ENCODE data around the gene SLC35E4. TPM values are rescaled to one million over a fixed set of nuclear protein-coding genes. Genes with fewer than 3 reads are reported as not detected.

The SLC35E4 gene
- total RNA-seq, 4 donors from 2014 or later, result 4.2 to 14.1 (median 9.7) TPM

DNA sequence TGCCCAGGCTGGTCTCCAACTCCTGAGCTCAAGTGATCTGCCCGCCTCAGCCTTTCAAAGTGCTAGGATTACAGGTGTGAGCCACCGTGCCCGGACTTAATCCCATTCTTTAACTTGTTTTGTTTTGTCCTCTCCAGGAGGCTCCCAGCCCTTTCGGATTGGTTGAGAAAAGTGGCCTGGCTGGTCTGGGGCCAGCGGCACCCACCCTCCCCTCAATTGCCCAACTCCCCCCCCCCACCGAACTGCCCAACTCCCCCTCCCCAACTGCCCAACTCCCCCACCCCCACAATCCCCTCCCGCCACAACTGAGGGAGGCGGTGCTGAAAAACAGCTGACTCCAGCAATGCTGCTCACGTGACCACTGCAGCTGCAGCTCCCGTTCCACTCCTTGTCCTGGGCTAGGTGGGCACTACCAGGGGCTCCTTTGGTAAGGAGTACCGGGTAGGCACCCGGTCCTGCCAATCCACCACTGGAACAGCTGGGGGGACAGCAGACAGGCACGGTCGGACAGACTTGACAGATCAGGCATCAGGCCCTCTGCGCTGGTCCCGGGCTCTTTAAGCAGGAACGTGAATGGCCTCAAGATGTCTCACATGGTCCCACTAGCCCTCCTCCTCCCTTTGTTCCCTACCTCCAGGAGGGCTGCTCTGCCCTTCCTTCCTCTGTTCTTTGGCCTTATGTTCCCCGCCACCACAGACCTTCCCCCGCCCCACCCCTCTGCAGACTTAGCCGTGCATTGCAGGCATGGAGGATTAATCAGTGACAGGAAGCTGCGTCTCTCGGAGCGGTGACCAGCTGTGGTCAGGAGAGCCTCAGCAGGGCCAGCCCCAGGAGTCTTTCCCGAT is 28.9 kb upstream of the SLC35E4 start, which contains the start of gene TCN2:
Gene TCN2 (plus strand): TSS at position 720 of the 845 bp plus-strand sequence. CDS start 158 bp downstream, outside the sequence.
- TF ChIP-seq EP300 (IDR thresholded peaks at IDR 0.05), result no peak
- TF ChIP-seq, protein P1, sequence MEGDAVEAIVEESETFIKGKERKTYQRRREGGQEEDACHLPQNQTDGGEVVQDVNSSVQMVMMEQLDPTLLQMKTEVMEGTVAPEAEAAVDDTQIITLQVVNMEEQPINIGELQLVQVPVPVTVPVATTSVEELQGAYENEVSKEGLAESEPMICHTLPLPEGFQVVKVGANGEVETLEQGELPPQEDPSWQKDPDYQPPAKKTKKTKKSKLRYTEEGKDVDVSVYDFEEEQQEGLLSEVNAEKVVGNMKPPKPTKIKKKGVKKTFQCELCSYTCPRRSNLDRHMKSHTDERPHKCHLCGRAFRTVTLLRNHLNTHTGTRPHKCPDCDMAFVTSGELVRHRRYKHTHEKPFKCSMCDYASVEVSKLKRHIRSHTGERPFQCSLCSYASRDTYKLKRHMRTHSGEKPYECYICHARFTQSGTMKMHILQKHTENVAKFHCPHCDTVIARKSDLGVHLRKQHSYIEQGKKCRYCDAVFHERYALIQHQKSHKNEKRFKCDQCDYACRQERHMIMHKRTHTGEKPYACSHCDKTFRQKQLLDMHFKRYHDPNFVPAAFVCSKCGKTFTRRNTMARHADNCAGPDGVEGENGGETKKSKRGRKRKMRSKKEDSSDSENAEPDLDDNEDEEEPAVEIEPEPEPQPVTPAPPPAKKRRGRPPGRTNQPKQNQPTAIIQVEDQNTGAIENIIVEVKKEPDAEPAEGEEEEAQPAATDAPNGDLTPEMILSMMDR (IDR thresholded peaks at IDR 0.05), result peak in 1 of 3 experiments; percentile 13
- peak; percentile 56 to 64 for TF ChIP-seq POLR2AphosphoS5 (IDR thresholded peaks at IDR 0.05)
- peak; percentile 7 for TF ChIP-seq POLR2A (IDR thresholded peaks at IDR 0.05; ENCODE audit: low read depth)
- Histone ChIP-seq H3K4me3 (peak within 1 kb of the TSS; percentile 60 to 80 (median 72)), H3K27me3 (no peaks in the 10 kb centered on the region), H3K36me3 (peaks cover 0 to 14% (median 10%) of the 10 kb centered on the region in 4 donors), H3K27ac (replicated peaks in 1 of 4) (peak within 1 kb of the TSS; percentile 74 to 81 (median 80)), H3K9me3 (no peaks in the 10 kb centered on the region), H3K4me1 (peaks cover 24 to 48% (median 43%) of the 10 kb centered on the region in 4 donors)
- intact Hi-C loops (cut with DNase I), result no loop called here
- DNase-seq (ENCODE audit: extremely low spot score), result peak; percentile 96
- 5% methylated on average over 23 of the region's 24 CpGs for WGBS

DNA sequence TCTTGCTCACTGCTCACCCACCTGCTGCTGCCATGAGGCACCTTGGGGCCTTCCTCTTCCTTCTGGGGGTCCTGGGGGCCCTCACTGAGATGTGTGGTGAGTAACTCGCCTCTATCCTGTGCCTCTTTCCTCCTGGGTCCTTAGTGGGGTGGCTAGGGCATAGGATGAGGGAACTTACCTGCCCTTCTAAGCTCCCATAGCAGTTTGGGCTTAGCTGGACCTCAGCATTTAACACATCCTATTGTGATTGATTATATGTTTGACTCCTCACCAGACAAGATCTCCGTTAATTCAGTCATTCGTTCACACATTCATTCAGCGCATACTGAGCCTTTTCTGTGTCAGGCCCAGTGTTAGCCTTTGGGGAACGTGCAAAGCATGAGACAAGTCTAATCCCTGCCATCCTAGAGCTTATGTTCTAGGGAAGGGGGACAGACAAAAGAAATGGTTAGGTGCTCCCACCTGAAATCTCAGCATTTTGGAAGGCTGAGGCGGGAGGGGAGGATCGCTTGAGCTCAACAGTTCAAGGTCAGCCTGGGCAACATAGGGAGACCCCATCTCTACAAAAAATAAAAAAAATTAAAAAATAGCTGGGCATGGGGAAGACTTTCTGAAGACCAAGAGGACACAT is 28.2 kb upstream of the SLC35E4 start:
- TF ChIP-seq EP300 (IDR thresholded peaks at IDR 0.05) (no peak), POLR2A (IDR thresholded peaks at IDR 0.05; ENCODE audit: low read depth) (no peak), POLR2AphosphoS5 (IDR thresholded peaks at IDR 0.05) (no peak)
- TF ChIP-seq, protein P1 (IDR thresholded peaks at IDR 0.05), result no peak
- peak overlapping the region; percentile 74 to 81 (median 80) for H3K27ac ChIP-seq (replicated peaks in 1 of 4)
- DNase-seq (ENCODE audit: extremely low spot score), result no peak
- H3K9me3 ChIP-seq, result no peaks in the 10 kb centered on the region
- peak overlapping the region; percentile 60 to 80 (median 72) for H3K4me3 ChIP-seq
- no peaks in the 10 kb centered on the region for H3K27me3 ChIP-seq
- H3K36me3 ChIP-seq, result peaks cover 0 to 21% (median 15%) of the 10 kb centered on the region in 4 donors
- intact Hi-C loops (cut with DNase I), result no loop called here
- H3K4me1 ChIP-seq, result peaks cover 24 to 48% (median 43%) of the 10 kb centered on the region in 4 donors
- 70% methylated on average over 7 of the region's 7 CpGs for WGBS

DNA sequence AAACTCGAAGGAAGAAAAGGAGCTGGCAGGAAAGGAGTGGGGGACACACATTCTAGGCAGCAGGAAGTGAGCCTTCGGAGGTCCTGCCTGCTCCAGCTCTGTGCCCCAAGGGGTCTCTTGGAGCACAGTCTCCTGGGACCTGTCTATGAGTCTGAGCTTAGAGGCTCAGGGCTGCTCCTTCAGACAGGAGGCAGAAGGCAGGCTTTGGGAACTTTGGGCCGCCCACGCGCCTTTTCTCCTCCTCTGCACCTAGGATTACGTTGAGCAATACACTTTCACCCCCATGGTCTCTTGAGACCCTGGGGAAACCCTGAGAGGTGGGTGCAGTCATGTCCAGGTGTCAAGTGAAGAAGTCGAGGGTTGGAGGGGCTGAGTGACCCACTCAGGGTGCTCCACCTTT is 27.6 kb upstream of the SLC35E4 start:
- Histone ChIP-seq H3K27me3 (no peaks in the 10 kb centered on the region), H3K4me3 (peak overlapping the region; percentile 8 to 75 (median 64)), H3K9me3 (no peaks in the 10 kb centered on the region), H3K36me3 (peaks cover 0 to 26% (median 18%) of the 10 kb centered on the region in 4 donors), H3K4me1 (peaks cover 24 to 48% (median 43%) of the 10 kb centered on the region in 4 donors), H3K27ac (replicated peaks in 1 of 4) (peak overlapping the region; percentile 74 to 81 (median 80))
- TF ChIP-seq, protein P1 (IDR thresholded peaks at IDR 0.05), result no peak
- TF ChIP-seq EP300 (IDR thresholded peaks at IDR 0.05), result no peak
- TF ChIP-seq POLR2AphosphoS5 (IDR thresholded peaks at IDR 0.05), result no peak
- TF ChIP-seq POLR2A (IDR thresholded peaks at IDR 0.05; ENCODE audit: low read depth), result no peak
- intact Hi-C loops (cut with DNase I), result no loop called here
- 68% methylated on average over 7 of the region's 7 CpGs for WGBS
- DNase-seq (ENCODE audit: extremely low spot score), result no peak

DNA sequence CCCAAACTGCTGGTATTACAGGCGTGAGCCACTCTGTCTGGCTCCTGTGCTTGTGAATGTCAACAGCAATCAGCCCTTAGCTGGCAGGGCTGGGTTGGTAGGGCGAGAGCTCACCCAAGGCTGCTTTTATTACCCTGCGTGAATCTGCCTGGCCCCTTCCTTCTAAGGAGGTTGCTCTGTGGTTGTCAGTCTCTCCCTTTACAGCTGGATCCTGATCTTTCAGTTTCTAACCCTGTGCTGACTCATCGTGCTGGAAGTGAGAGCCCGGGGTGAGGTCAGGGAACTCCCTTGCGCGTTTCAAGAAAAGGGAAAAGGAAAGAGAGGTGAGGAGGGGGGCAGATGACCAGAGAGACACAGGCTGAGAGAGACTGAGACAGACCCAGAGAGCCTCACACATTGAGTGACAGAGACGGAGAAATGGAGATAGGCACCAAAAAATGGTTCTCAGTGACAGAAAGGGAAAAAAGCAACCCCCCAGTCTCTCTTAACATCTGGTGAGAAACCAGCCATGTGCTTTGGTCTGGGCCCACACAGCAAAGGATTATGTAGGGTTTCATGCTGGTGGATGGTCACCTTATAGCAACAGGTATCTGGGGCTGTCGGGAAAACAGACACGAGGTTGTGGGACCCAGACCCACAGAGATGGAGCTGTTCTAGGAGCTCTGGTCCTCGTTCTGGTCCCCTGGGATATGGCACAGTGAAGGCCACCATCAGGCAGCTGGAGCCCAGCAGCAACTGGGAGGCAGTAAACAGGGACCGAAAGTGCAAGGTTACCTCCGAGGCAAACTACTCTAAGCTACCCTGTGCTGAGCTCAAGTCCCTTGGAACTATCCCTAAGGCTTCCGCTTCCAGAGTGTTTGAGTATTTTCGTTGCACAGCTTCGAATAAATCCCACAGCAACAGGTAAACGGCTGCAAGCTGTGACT is 26.1 kb upstream of the SLC35E4 start:
- Histone ChIP-seq H3K4me3 (peak overlapping the region in 2 of 4 donors; percentile 18 to 75), H3K36me3 (peaks cover 0 to 42% (median 34%) of the 10 kb centered on the region in 4 donors), H3K27ac (replicated peaks in 1 of 4) (peak overlapping the region; percentile 63 to 81 (median 77)), H3K4me1 (peaks cover 24 to 48% (median 43%) of the 10 kb centered on the region in 4 donors), H3K9me3 (no peaks in the 10 kb centered on the region), H3K27me3 (no peaks in the 10 kb centered on the region)
- 60% methylated on average over 17 of the region's 17 CpGs for WGBS
- no peak for DNase-seq (ENCODE audit: extremely low spot score)
- intact Hi-C loops (cut with DNase I), result no loop called here
- TF ChIP-seq POLR2A (IDR thresholded peaks at IDR 0.05; ENCODE audit: low read depth) (no peak), POLR2AphosphoS5 (IDR thresholded peaks at IDR 0.05) (peak; percentile 60 to 62)
- TF ChIP-seq, protein P1 (IDR thresholded peaks at IDR 0.05), result no peak
